GM12874 (cell line): ENCODE measurements around the gene MKRN2.

ENCODE experiments used
- CTCF ChIP-seq: IDR thresholded peaks from 2 replicates; pipeline ENCODE4 v1.5.1; 2011; ENCODE audit warnings: low read depth, mild to moderate bottlenecking, control low read depth, low read length, moderate library complexity; ENCODE audit not compliant: insufficient read depth

MKRN2 gene

GRCh38 chr3:12588039-12589009 is 31.4 kb downstream of the MKRN2 start:
- TF ChIP-seq CTCF = no peak

- no peak for TF ChIP-seq CTCF
Measured at GRCh38 chr3:12590096-12590495, 33.2 kb downstream of the MKRN2 start.

DNA sequence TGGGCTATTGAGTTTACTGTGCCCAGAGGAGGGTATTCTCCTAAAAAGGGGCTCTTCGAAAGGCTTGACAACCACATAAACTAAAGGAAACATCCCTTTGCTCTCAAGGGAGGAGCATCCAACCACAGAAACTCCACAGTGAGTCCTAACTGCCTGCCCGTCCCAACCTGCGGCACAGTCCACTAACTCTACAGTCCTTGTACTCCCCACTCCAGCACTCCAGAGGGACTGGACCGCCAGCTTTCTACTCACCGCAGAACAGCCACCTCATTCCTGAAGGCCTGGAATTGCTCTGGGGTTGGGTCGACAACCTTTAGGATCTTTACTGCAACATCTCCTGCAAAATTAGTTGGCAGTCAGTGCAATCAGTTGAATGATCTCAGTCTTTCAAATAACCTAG is 34.6 kb downstream of the MKRN2 start:
- no peak for TF ChIP-seq CTCF

GRCh38 chr3:12591997-12592715 is 35.3 kb downstream of the MKRN2 start:
- TF ChIP-seq CTCF = no peak

DNA sequence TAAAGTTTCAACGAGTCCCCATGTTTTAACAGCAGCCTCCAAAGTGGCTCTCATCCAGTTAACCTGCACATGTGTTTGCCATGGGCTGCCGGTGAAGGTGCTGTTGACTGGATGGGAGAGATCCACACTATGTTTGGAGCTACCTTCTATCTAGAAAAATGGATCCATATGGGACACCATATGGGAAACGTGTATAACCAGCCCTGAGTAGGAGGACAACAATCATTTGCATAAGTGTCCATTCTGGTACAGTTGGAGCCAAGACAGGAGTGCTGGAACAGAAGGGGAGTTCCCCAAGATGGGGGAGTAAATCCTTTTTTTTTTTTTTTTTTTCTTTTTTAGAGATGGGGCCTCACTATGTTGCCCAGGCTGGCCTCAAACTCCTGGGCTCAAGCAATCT is 36.6 kb downstream of the MKRN2 start:
- TF ChIP-seq CTCF = no peak

- TF ChIP-seq CTCF = no peak
Measured at GRCh38 chr3:12598890-12599289, 42.0 kb downstream of the MKRN2 start.

DNA sequence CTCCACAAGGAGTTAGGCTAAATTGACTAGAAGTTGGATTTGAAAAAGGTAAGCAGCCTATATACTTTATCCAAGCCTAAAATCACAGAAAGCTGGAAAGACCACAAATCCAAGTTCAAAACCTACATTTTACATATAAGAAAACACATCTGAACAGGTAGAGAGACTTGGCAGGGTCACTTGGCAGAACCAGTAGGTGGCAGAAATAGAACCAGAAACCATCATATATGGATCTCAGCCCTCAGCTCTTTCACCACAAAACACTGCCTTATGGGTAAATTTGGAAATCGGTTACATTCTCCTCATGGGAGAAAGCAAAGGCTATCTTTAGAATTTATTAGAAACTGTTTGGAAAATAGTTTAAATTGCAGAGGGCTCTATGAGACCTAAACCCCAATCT is 44.2 kb downstream of the MKRN2 start:
- no peak for TF ChIP-seq CTCF
